ENCODE results near the gene GLCCI1.

- TF ChIP-seq CTCF (IDR thresholded peaks at IDR 0.05) (no peak), POLR2A (IDR thresholded peaks at IDR 0.05) (no peak)
These were observed 20.5 kb downstream of the GLCCI1 start for GRCh38 chr7:7989133-7989532.
